HepG2 (cell line): ENCODE data around the gene BEST2. TPM values are rescaled to one million over a fixed set of nuclear protein-coding genes. Genes with fewer than 3 reads are reported as not detected.

Experiments
- ATF7-NPFF ChIP-seq: sonication (generic); formaldehyde crosslinking; IDR thresholded peaks from 2 replicates; pipeline ENCODE4 v1.8.1; 2023; ENCODE audit warnings: mild to moderate bottlenecking, low read depth, missing genetic modification reagents, moderate library complexity
- ETV6 ChIP-seq: sonication (generic); formaldehyde crosslinking; conservative IDR thresholded peaks from 2 replicates; pipeline ENCODE4 v1.4.0; 2020; ENCODE audit warnings: missing genetic modification reagents
- GZF1 ChIP-seq: sonication (generic); formaldehyde crosslinking; IDR thresholded peaks from 2 replicates; pipeline ENCODE4 v1.5.1; 2020; ENCODE audit warnings: mild to moderate bottlenecking, missing genetic modification reagents
- MIXL1 ChIP-seq: IDR thresholded peaks from 2 replicates; pipeline ENCODE4 v1.6.1; 2016
- SMYD3 ChIP-seq: sonication (generic); formaldehyde crosslinking; IDR thresholded peaks from 2 replicates; pipeline ENCODE4 v1.8.1; 2023; ENCODE audit warnings: mild to moderate bottlenecking, missing genetic modification reagents
- ZBTB7B ChIP-seq: sonication (generic); formaldehyde crosslinking; IDR thresholded peaks from 2 replicates; pipeline ENCODE4 v1.4.0; 2020; ENCODE audit warnings: missing genetic modification reagents
- ZNF598 ChIP-seq: sonication (generic); formaldehyde crosslinking; IDR thresholded peaks from 2 replicates; pipeline ENCODE4 v1.5.1; 2020; ENCODE audit warnings: mild to moderate bottlenecking, missing genetic modification reagents, borderline replicate concordance
- ZNF724P ChIP-seq: sonication (generic); formaldehyde crosslinking; IDR thresholded peaks from 2 replicates; pipeline ENCODE4 v1.8.0; 2022; ENCODE audit warnings: missing genetic modification reagents, borderline replicate concordance
- polyA plus RNA-seq, 8 experiments: library from polyadenylated mRNA; depleted of rRNA in 3 of 8; stranded (reverse) in 7 of 8; unstranded in 1 of 8; fragments of >200 nt; fragmentation: Illumina TruSeq in 4 of 8; extraction: Trizol in 4 of 8; gene quantifications; 2 replicates each; pipeline versions ENCODE4 v1.2.1 to v1.2.3, GENCODE V29; 2011 to 2016; ENCODE audit warnings: low read depth in 4 of 8, missing spikeins in 1 of 8, mixed read lengths in 1 of 8; ENCODE audit not compliant: insufficient read depth in 1 of 8
- total RNA-seq, 5 experiments: library from RNA; depleted of rRNA; stranded (reverse); fragments of >200 nt; fragmentation: Illumina TruSeq; extraction: Trizol; gene quantifications; 2 replicates each; pipeline ENCODE4 v1.2.3, GENCODE V29; 2016; ENCODE audit warnings: low read depth in 1 of 5
- TF ChIP-seq, protein P1 (sequence below): sonication (generic); formaldehyde crosslinking; IDR thresholded peaks from 2 replicates; pipeline ENCODE4 v1.5.0; 2020; ENCODE audit warnings: mild to moderate bottlenecking, missing genetic modification reagents
- TF ChIP-seq, protein P2 (sequence below): IDR thresholded peaks from 2 replicates; pipeline ENCODE4 v1.4.0; 2020; ENCODE audit warnings: mild to moderate bottlenecking, missing genetic modification reagents
- TF ChIP-seq, protein P3 (sequence below): sonication (generic); formaldehyde crosslinking; conservative IDR thresholded peaks from 2 replicates; pipeline ENCODE4 v1.8.0; 2022; ENCODE audit warnings: mild to moderate bottlenecking, moderate library complexity, missing genetic modification reagents
- TF ChIP-seq, protein P4 (sequence below): sonication (generic); formaldehyde crosslinking; IDR thresholded peaks from 2 replicates; pipeline ENCODE4 v1.5.1; 2020; ENCODE audit warnings: missing genetic modification reagents, mild to moderate bottlenecking, borderline replicate concordance
- TF ChIP-seq, protein P5 (sequence below): sonication (generic); formaldehyde crosslinking; IDR thresholded peaks from 2 replicates; pipeline ENCODE4 v1.8.0; 2022; ENCODE audit warnings: missing genetic modification reagents, mild to moderate bottlenecking, inconsistent platforms, borderline replicate concordance

The BEST2 gene
- total and polyA plus RNA-seq, 2 of the 13 experiments (the other 11 are each of a cell fraction or from before 2014, with no cell fraction given) = not detected

DNA sequence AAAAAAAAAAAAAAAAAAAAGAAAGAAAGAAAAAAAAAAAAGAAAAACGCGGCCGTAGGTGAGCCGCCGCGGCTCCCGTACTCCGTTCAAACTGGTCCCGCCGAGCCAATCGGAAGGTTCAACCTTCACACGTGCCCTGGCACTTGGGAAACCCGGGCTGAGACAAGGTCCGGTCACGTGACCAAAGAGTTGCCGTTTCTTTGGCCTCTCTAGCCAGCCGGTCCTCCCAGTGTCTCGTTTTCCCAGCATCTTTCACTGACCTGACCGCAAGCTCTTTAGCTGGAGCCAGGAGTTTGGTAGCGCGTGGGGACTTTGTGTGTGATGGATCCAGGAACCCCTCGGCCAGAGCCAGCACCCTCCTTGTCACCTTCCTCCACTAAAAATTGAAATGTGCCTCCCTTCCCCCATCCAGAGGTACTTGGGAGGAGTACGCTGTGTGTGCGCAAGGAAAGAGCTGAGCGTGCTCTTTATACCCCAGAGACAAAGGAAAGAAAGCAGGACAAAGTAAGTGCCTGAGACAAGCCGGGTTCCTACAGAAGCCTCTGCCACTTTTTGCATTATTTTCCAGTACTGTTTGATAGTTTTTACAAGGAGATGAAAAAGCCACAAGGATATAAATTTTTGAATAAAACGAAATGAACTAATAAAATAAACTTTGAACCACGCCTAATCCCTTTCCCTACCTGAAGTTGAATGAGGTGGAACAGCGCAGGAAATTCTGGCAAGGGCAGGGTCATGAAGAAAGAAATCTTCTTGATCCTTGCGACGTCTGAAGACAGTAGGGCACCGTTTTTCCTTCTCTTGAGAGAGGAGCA lies 28.8 kb upstream of the BEST2 start (continued):
- TF ChIP-seq, protein P1, sequence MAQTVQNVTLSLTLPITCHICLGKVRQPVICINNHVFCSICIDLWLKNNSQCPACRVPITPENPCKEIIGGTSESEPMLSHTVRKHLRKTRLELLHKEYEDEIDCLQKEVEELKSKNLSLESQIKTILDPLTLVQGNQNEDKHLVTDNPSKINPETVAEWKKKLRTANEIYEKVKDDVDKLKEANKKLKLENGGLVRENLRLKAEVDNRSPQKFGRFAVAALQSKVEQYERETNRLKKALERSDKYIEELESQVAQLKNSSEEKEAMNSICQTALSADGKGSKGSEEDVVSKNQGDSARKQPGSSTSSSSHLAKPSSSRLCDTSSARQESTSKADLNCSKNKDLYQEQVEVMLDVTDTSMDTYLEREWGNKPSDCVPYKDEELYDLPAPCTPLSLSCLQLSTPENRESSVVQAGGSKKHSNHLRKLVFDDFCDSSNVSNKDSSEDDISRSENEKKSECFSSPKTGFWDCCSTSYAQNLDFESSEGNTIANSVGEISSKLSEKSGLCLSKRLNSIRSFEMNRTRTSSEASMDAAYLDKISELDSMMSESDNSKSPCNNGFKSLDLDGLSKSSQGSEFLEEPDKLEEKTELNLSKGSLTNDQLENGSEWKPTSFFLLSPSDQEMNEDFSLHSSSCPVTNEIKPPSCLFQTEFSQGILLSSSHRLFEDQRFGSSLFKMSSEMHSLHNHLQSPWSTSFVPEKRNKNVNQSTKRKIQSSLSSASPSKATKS = no peak
- TF ChIP-seq, protein P2, sequence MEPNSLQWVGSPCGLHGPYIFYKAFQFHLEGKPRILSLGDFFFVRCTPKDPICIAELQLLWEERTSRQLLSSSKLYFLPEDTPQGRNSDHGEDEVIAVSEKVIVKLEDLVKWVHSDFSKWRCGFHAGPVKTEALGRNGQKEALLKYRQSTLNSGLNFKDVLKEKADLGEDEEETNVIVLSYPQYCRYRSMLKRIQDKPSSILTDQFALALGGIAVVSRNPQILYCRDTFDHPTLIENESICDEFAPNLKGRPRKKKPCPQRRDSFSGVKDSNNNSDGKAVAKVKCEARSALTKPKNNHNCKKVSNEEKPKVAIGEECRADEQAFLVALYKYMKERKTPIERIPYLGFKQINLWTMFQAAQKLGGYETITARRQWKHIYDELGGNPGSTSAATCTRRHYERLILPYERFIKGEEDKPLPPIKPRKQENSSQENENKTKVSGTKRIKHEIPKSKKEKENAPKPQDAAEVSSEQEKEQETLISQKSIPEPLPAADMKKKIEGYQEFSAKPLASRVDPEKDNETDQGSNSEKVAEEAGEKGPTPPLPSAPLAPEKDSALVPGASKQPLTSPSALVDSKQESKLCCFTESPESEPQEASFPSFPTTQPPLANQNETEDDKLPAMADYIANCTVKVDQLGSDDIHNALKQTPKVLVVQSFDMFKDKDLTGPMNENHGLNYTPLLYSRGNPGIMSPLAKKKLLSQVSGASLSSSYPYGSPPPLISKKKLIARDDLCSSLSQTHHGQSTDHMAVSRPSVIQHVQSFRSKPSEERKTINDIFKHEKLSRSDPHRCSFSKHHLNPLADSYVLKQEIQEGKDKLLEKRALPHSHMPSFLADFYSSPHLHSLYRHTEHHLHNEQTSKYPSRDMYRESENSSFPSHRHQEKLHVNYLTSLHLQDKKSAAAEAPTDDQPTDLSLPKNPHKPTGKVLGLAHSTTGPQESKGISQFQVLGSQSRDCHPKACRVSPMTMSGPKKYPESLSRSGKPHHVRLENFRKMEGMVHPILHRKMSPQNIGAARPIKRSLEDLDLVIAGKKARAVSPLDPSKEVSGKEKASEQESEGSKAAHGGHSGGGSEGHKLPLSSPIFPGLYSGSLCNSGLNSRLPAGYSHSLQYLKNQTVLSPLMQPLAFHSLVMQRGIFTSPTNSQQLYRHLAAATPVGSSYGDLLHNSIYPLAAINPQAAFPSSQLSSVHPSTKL (CRISPR knock-in tag) = peak; percentile 37; the same call in 1 of the 2 replicates
- TF ChIP-seq SMYD3 (no peak), GZF1 (CRISPR knock-in tag) (no peak), MIXL1 (peak; percentile 61), ATF7-NPFF (CRISPR knock-in tag) (no peak), ZNF598 (no peak), ZNF724P (CRISPR knock-in tag) (no peak), ZBTB7B (no peak), ETV6 (CRISPR knock-in tag) (no peak)
- TF ChIP-seq, protein P3, sequence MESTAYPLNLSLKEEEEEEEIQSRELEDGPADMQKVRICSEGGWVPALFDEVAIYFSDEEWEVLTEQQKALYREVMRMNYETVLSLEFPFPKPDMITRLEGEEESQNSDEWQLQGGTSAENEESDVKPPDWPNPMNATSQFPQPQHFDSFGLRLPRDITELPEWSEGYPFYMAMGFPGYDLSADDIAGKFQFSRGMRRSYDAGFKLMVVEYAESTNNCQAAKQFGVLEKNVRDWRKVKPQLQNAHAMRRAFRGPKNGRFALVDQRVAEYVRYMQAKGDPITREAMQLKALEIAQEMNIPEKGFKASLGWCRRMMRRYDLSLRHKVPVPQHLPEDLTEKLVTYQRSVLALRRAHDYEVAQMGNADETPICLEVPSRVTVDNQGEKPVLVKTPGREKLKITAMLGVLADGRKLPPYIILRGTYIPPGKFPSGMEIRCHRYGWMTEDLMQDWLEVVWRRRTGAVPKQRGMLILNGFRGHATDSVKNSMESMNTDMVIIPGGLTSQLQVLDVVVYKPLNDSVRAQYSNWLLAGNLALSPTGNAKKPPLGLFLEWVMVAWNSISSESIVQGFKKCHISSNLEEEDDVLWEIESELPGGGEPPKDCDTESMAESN (CRISPR knock-in tag) = no peak
- TF ChIP-seq, protein P4, sequence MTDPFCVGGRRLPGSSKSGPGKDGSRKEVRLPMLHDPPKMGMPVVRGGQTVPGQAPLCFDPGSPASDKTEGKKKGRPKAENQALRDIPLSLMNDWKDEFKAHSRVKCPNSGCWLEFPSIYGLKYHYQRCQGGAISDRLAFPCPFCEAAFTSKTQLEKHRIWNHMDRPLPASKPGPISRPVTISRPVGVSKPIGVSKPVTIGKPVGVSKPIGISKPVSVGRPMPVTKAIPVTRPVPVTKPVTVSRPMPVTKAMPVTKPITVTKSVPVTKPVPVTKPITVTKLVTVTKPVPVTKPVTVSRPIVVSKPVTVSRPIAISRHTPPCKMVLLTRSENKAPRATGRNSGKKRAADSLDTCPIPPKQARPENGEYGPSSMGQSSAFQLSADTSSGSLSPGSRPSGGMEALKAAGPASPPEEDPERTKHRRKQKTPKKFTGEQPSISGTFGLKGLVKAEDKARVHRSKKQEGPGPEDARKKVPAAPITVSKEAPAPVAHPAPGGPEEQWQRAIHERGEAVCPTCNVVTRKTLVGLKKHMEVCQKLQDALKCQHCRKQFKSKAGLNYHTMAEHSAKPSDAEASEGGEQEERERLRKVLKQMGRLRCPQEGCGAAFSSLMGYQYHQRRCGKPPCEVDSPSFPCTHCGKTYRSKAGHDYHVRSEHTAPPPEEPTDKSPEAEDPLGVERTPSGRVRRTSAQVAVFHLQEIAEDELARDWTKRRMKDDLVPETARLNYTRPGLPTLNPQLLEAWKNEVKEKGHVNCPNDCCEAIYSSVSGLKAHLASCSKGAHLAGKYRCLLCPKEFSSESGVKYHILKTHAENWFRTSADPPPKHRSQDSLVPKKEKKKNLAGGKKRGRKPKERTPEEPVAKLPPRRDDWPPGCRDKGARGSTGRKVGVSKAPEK (CRISPR knock-in tag) = no peak
- TF ChIP-seq, protein P5, sequence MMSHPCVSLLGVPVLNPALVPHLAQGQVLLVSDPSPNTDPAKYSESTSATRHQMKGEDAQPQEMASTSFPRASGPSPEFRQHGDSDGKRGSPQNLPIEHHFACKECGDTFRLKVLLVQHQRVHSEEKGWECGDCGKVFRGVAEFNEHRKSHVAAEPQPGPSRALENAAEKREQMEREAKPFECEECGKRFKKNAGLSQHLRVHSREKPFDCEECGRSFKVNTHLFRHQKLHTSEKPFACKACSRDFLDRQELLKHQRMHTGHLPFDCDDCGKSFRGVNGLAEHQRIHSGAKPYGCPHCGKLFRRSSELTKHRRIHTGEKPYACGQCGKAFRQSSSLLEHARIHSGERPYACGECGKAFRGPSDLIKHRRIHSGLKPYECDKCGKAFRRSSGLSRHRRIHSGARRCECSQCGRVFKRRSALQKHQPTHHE (CRISPR knock-in tag) = 0 out of 2 replicates have a peak, but pooled peaks have one; percentile 18
